HCT116 (cell line): ENCODE data around the gene IL10RB. TPM values are rescaled to one million over a fixed set of nuclear protein-coding genes. Genes with fewer than 3 reads are reported as not detected.

ENCODE experiments used
- ATAC-seq: fragments of 200-7000 bp; cut with Tn5 transposase; 2 replicates; pipeline ENCODE4 v1.9.1; 2020; ENCODE audit warnings: mild to moderate bottlenecking, moderate library complexity
- BruUV-seq: library from RNA; stranded (reverse); fragments of 400-500 nt; replicated peaks from 2 replicates; lab custom pipeline; 2021; lab: Mats Ljungman, UMichigan
- CTCF ChIA-PET: fragments of 300-600 bp; sonication (Branson Sonifier 250); formaldehyde crosslinking; loops from one replicate; lab custom pipeline; 2021; ENCODE audit warnings: antibody characterized with exemption; lab: Charles Lee
- POLR2A ChIA-PET: fragments of 300-600, 350-600 bp; sonication (Branson Sonifier 250); formaldehyde crosslinking; loops from one replicate; lab custom pipeline; 2021; ENCODE audit warnings: antibody characterized with exemption; lab: Charles Lee
- RAD21 ChIA-PET, 2 experiments: fragments of 300-600 bp; sonication (Branson Sonifier 250); formaldehyde crosslinking; loops; one replicate each; lab custom pipeline; 2023; ENCODE audit warnings: low total read pairs in 2 of 2; ENCODE audit not compliant: uncharacterized antibody in 2 of 2, unreplicated experiment in 2 of 2, low non-redundant PET in 1 of 2; lab: Charles Lee
- DNase-seq: peaks from one replicate; pipeline ENCODE4 v3.0.0-alpha.2; 2010; ENCODE audit warnings: low read depth, low spot score
- H2AFZ ChIP-seq: fragments of 200-600 bp; shearing (Covaris generic), sonication (generic); 2 replicates; pipeline ENCODE4 v1.6.1; 2017; ENCODE audit warnings: low read depth, mixed run types, mixed read lengths, antibody characterized with exemption, low read length; ENCODE audit not compliant: poor library complexity, severe bottlenecking
- H3K27ac ChIP-seq: 2 replicates; pipeline ENCODE4 v1.5.1; 2012; ENCODE audit warnings: low read depth, low read length
- H3K27me3 ChIP-seq: fragments of 200-600 bp; sonication (generic); 2 replicates; pipeline ENCODE4 v1.6.1; 2016; ENCODE audit warnings: mixed run types, low read length, mixed read lengths; ENCODE audit not compliant: insufficient read depth
- H3K36me3 ChIP-seq, 2 experiments: fragments of 200-500 bp in 1 of 2; fragments of 200-600 bp in 1 of 2; sonication (Bioruptor generic) in 1 of 2; sonication (generic) in 1 of 2; 2 replicates each; pipeline versions ENCODE4 v1.5.1 to v1.6.1; 2014 to 2016; ENCODE audit warnings: low read length in 2 of 2, inconsistent platforms in 1 of 2, mixed read lengths in 1 of 2, mixed run types in 1 of 2; ENCODE audit not compliant: insufficient read depth in 2 of 2, control insufficient read depth in 1 of 2
- H3K4me1 ChIP-seq, 2 experiments: fragments of 200-600 bp in 1 of 2; sonication (generic) in 1 of 2; 2 replicates each; pipeline versions ENCODE4 v1.5.1 to v1.6.1; 2012 to 2017; ENCODE audit warnings: low read length in 2 of 2, inconsistent platforms in 1 of 2, mild to moderate bottlenecking in 1 of 2, mixed read lengths in 1 of 2, mixed run types in 1 of 2, moderate library complexity in 1 of 2; ENCODE audit not compliant: insufficient read depth in 2 of 2, control insufficient read depth in 1 of 2
- H3K4me2 ChIP-seq: fragments of 200-600 bp; sonication (generic); 2 replicates; pipeline ENCODE4 v1.6.1; 2017; ENCODE audit warnings: mixed run types, low read length, mixed read lengths
- H3K4me3 ChIP-seq, 2 experiments: fragments of 200-600 bp in 1 of 2; sonication (generic) in 1 of 2; replicated peaks in 1 of 2; 2 replicates each; pipeline ENCODE4 v1.5.1; 2011 to 2016; ENCODE audit warnings: low read length in 2 of 2, control low read depth in 1 of 2, low read depth in 1 of 2, mild to moderate bottlenecking in 1 of 2, mixed read lengths in 1 of 2, mixed run types in 1 of 2
- H3K79me2 ChIP-seq: fragments of 200-600 bp; sonication (generic); 2 replicates; pipeline ENCODE4 v1.6.1; 2017; ENCODE audit warnings: mild to moderate bottlenecking, mixed run types, low read length, moderate library complexity, mixed read lengths; ENCODE audit not compliant: insufficient read depth
- H3K9ac ChIP-seq: fragments of 200-600 bp; sonication (generic); 2 replicates; pipeline ENCODE4 v1.6.1; 2016; ENCODE audit warnings: low read length, mixed read lengths
- H3K9me2 ChIP-seq: fragments of 200-600 bp; sonication (generic), shearing (Covaris generic); 2 replicates; pipeline ENCODE4 v1.6.1; 2017; ENCODE audit warnings: mixed run types, mild to moderate bottlenecking, moderate library complexity; ENCODE audit not compliant: insufficient read depth
- H3K9me3 ChIP-seq, 2 experiments: fragments of 200-500 bp in 1 of 2; fragments of 200-600 bp in 1 of 2; sonication (Bioruptor generic) in 1 of 2; sonication (generic) in 1 of 2; 2 replicates each; pipeline ENCODE4 v1.6.1; 2014 to 2017; ENCODE audit warnings: low read length in 2 of 2, mixed read lengths in 2 of 2, inconsistent platforms in 1 of 2, low read depth in 1 of 2, mild to moderate bottlenecking in 1 of 2, mixed run types in 1 of 2, moderate library complexity in 1 of 2; ENCODE audit not compliant: control insufficient read depth in 1 of 2, insufficient read depth in 1 of 2
- H4K20me1 ChIP-seq: fragments of 200-600 bp; sonication (generic), shearing (Covaris generic); 2 replicates; pipeline ENCODE4 v1.6.1; 2017; ENCODE audit warnings: mixed run types, mild to moderate bottlenecking, moderate library complexity; ENCODE audit not compliant: insufficient read depth
- CEBPB ChIP-seq: IDR thresholded peaks from 2 replicates; pipeline ENCODE4 v1.6.1; 2012; ENCODE audit warnings: low read depth
- EGR1 ChIP-seq: IDR thresholded peaks from 2 replicates; pipeline ENCODE4 v1.6.1; 2012; ENCODE audit warnings: low read depth
- ELF1 ChIP-seq: IDR thresholded peaks from 2 replicates; pipeline ENCODE4 v1.6.1; 2012; ENCODE audit warnings: low read depth, borderline replicate concordance
- EZH2phosphoT487 ChIP-seq: fragments of 200-600 bp; IDR thresholded peaks from 2 replicates; pipeline ENCODE4 v1.6.1; 2018; ENCODE audit warnings: antibody characterized with exemption, borderline replicate concordance
- FOSL1 ChIP-seq: IDR thresholded peaks from 2 replicates; pipeline ENCODE4 v1.6.1; 2012; ENCODE audit warnings: low read depth
- RAD21 ChIP-seq: IDR thresholded peaks from 2 replicates; pipeline ENCODE4 v1.6.1; 2012; ENCODE audit warnings: low read depth, mild to moderate bottlenecking
- REST ChIP-seq: IDR thresholded peaks from 2 replicates; pipeline ENCODE4 v1.6.1; 2012; ENCODE audit warnings: low read depth
- SP1 ChIP-seq: IDR thresholded peaks from 2 replicates; pipeline ENCODE4 v1.6.1; 2012; ENCODE audit warnings: low read depth
- TCF7L2 ChIP-seq: IDR thresholded peaks from 2 replicates; pipeline ENCODE4 v1.7.0; 2011; ENCODE audit warnings: borderline replicate concordance, inconsistent platforms; ENCODE audit not compliant: insufficient read depth, insufficient read length; ENCODE audit errors: extremely low read depth
- YY1 ChIP-seq: IDR thresholded peaks from 2 replicates; pipeline ENCODE4 v1.6.1; 2011; ENCODE audit warnings: low read length, low read depth, moderate library complexity, mild to moderate bottlenecking; ENCODE audit not compliant: insufficient replicate concordance; ENCODE audit errors: extremely low read depth
- ZBTB33 ChIP-seq: IDR thresholded peaks from 2 replicates; pipeline ENCODE4 v1.6.1; 2011; ENCODE audit warnings: mild to moderate bottlenecking, low read length, moderate library complexity; ENCODE audit not compliant: insufficient replicate concordance; ENCODE audit errors: extremely low read depth
- ZFX ChIP-seq: fragments of 450-650 bp; IDR thresholded peaks from 2 replicates; pipeline ENCODE4 v1.6.1; 2017
- intact Hi-C: fragments of 100-400 bp; cut with micrococcal nuclease; formaldehyde crosslinking; loops from 2 replicates; pipeline ENCODE4 v1.10.0; 2022
- total RNA-seq: library from RNA; stranded (reverse); gene quantifications from one replicate; pipeline ENCODE4 v1.2.1, GENCODE V29; 2021; ENCODE audit not compliant: unreplicated experiment
- TF ChIP-seq, protein P1 (sequence below): IDR thresholded peaks from 2 replicates; pipeline ENCODE4 v1.6.1; 2012
- TF ChIP-seq, protein P2 (sequence below), 3 experiments: fragments of 200-600 bp in 1 of 3; sonication (generic) in 1 of 3; IDR thresholded peaks in 2 of 3; conservative IDR thresholded peaks in 1 of 3; 2 replicates each; pipeline ENCODE4 v1.5.1; 2012 to 2017; ENCODE audit warnings: low read depth in 2 of 3, low read length in 2 of 3, antibody characterized with exemption in 1 of 3, borderline replicate concordance in 1 of 3, control low read depth in 1 of 3, mild to moderate bottlenecking in 1 of 3, mixed read lengths in 1 of 3, mixed run types in 1 of 3, moderate library complexity in 1 of 3; ENCODE audit not compliant: insufficient read depth in 1 of 3

The IL10RB gene
- total RNA-seq, 1 experiment from 2014 or later: 13.7 TPM

DNA sequence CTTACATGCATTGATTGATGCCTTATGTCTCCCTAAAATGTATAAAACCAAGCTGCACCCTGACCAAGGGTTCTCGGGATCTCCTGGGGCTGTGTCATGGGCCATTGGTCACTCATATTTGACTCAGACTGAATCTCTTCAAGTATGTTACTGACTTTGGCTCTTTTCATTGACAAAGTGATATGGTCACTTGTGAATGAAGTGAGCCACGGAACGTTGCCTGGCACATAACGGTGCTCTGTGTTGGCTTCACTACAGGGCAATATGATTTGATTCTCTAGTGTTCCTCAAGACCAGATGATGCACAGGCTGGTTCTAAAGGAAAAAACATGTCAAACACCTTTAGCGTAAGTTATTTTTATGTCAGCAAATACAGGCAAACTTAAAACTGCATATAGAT lies 11.4 kb upstream of the IL10RB start:
- DNase-seq (no peak), ATAC-seq (no peak)
- H3K4me1 ChIP-seq: no peaks in the 10 kb centered on the region
- no TSS peak for BruUV-seq
- TF ChIP-seq REST: no peak
- TF ChIP-seq YY1: no peak
- TF ChIP-seq TCF7L2: no peak
- no peak for TF ChIP-seq CEBPB
- no peak for TF ChIP-seq ZBTB33
- TF ChIP-seq ZFX: no peak
- no peak for TF ChIP-seq FOSL1
- no peak for TF ChIP-seq EGR1
- TF ChIP-seq, protein P1, sequence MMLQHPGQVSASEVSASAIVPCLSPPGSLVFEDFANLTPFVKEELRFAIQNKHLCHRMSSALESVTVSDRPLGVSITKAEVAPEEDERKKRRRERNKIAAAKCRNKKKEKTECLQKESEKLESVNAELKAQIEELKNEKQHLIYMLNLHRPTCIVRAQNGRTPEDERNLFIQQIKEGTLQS: no peak
- no peak for TF ChIP-seq ELF1
- TF ChIP-seq, protein P2, sequence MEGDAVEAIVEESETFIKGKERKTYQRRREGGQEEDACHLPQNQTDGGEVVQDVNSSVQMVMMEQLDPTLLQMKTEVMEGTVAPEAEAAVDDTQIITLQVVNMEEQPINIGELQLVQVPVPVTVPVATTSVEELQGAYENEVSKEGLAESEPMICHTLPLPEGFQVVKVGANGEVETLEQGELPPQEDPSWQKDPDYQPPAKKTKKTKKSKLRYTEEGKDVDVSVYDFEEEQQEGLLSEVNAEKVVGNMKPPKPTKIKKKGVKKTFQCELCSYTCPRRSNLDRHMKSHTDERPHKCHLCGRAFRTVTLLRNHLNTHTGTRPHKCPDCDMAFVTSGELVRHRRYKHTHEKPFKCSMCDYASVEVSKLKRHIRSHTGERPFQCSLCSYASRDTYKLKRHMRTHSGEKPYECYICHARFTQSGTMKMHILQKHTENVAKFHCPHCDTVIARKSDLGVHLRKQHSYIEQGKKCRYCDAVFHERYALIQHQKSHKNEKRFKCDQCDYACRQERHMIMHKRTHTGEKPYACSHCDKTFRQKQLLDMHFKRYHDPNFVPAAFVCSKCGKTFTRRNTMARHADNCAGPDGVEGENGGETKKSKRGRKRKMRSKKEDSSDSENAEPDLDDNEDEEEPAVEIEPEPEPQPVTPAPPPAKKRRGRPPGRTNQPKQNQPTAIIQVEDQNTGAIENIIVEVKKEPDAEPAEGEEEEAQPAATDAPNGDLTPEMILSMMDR (IDR thresholded peaks at IDR 0.05 in 2 of 3, conservative IDR thresholded peaks at IDR 0.05 in 1 of 3; ENCODE audit: borderline replicate concordance in 1 of 3, insufficient read depth in 1 of 3, low read depth in 2 of 3, low read length in 2 of 3): no peak
- TF ChIP-seq RAD21: no peak
- no peak for TF ChIP-seq EZH2phosphoT487
- TF ChIP-seq SP1: no peak
- no peaks in the 10 kb centered on the region for H3K9me2 ChIP-seq
- CTCF ChIA-PET: no interaction called here
- POLR2A ChIA-PET: no interaction called here
- H3K36me3 ChIP-seq: peaks cover 5 to 9% of the 10 kb centered on the region in 2 experiments; a peak in 2 of 4 replicates
- H3K79me2 ChIP-seq: no peaks in the 10 kb centered on the region
- intact Hi-C loops: no loop called here
- no peak overlapping the region for H2AFZ ChIP-seq
- H3K4me3 ChIP-seq: no peak overlapping the region
- no peak overlapping the region for H3K4me2 ChIP-seq
- H3K9me3 ChIP-seq: no peaks in the 10 kb centered on the region
- H3K9ac ChIP-seq: no peak overlapping the region
- H3K27me3 ChIP-seq: no peaks in the 10 kb centered on the region
- RAD21 ChIA-PET: no interaction called here
- H4K20me1 ChIP-seq: no peaks in the 10 kb centered on the region
- H3K27ac ChIP-seq: no peak overlapping the region
